Mesenchymal stem cell (in vitro differentiated cells and primary cell): ENCODE results near the gene ZNF280C.
"Not testable (repeated sequence)": the region's sequence is repeated elsewhere in the genome, so short reads cannot be mapped to it uniquely, and the experiment has no call there.

ENCODE experiments used
- DNase-seq: peaks from one replicate; pipeline ENCODE4 v3.0.0-alpha.2; 2013
- H2AFZ ChIP-seq: one replicate; pipeline ENCODE4 v1.6.1; 2013; ENCODE audit warnings: low read depth, mild to moderate bottlenecking, control low read depth, inconsistent platforms, low read length, moderate library complexity
- H2AK5ac ChIP-seq: 2 replicates; pipeline ENCODE4 v1.6.1; 2013; ENCODE audit warnings: low read length, moderate library complexity, mild to moderate bottlenecking, inconsistent platforms; ENCODE audit not compliant: severe bottlenecking
- H2BK120ac ChIP-seq: one replicate; pipeline ENCODE4 v1.6.1; 2013; ENCODE audit warnings: low read depth, mild to moderate bottlenecking, inconsistent platforms, low read length, moderate library complexity
- H2BK12ac ChIP-seq, 2 experiments: one replicate each; pipeline ENCODE4 v1.6.1; 2013; ENCODE audit warnings: inconsistent platforms in 2 of 2, low read length in 2 of 2, mild to moderate bottlenecking in 2 of 2, moderate library complexity in 2 of 2, control low read depth in 1 of 2
- H2BK15ac ChIP-seq: one replicate; pipeline ENCODE4 v1.6.1; 2013; ENCODE audit warnings: mild to moderate bottlenecking, low read depth, inconsistent platforms; ENCODE audit not compliant: poor library complexity, severe bottlenecking
- H2BK5ac ChIP-seq: 2 replicates; pipeline ENCODE4 v1.6.1; 2013; ENCODE audit warnings: low read depth, mild to moderate bottlenecking, low read length, control low read depth, inconsistent platforms; ENCODE audit not compliant: poor library complexity, severe bottlenecking
- H3K14ac ChIP-seq, 2 experiments: one replicate each; pipeline ENCODE4 v1.6.1; 2013; ENCODE audit warnings: inconsistent platforms in 2 of 2, low read length in 2 of 2, control low read depth in 1 of 2, mild to moderate bottlenecking in 1 of 2, moderate library complexity in 1 of 2
- H3K18ac ChIP-seq, 2 experiments: one replicate each; pipeline ENCODE4 v1.6.1; 2013; ENCODE audit warnings: inconsistent platforms in 2 of 2, low read length in 2 of 2, control low read depth in 1 of 2, low read depth in 1 of 2, mild to moderate bottlenecking in 1 of 2
- H3K23ac ChIP-seq, 2 experiments: one replicate each; pipeline ENCODE4 v1.6.1; 2013; ENCODE audit warnings: inconsistent platforms in 2 of 2, low read length in 2 of 2, mild to moderate bottlenecking in 2 of 2, moderate library complexity in 2 of 2, control low read depth in 1 of 2
- H3K27ac ChIP-seq: 2 replicates; pipeline ENCODE4 v1.5.1; 2013; ENCODE audit warnings: mild to moderate bottlenecking, moderate library complexity, low read length, control low read depth, inconsistent platforms; ENCODE audit not compliant: poor library complexity, severe bottlenecking
- H3K27me3 ChIP-seq, 2 experiments: 2 replicates each; pipeline versions ENCODE4 v1.6.1 to v1.7.0; 2013; ENCODE audit warnings: low read length in 2 of 2, mild to moderate bottlenecking in 2 of 2, moderate library complexity in 2 of 2, control low read depth in 1 of 2, inconsistent platforms in 1 of 2; ENCODE audit not compliant: control insufficient read depth in 1 of 2, insufficient read depth in 1 of 2
- H3K36me3 ChIP-seq, 2 experiments: 2 replicates each; pipeline versions ENCODE4 v1.6.1 to v1.7.0; 2013; ENCODE audit warnings: low read length in 2 of 2, control low read depth in 1 of 2, inconsistent platforms in 1 of 2, low read depth in 1 of 2, mild to moderate bottlenecking in 1 of 2; ENCODE audit not compliant: insufficient read depth in 2 of 2, control insufficient read depth in 1 of 2
- H3K4ac ChIP-seq, 2 experiments: one replicate each; pipeline ENCODE4 v1.6.1; 2013; ENCODE audit warnings: inconsistent platforms in 2 of 2, low read length in 2 of 2, mild to moderate bottlenecking in 2 of 2, moderate library complexity in 2 of 2, control low read depth in 1 of 2, low read depth in 1 of 2
- H3K4me1 ChIP-seq: 2 replicates; pipeline ENCODE4 v1.6.1; 2013; ENCODE audit warnings: low read depth, low read length, control low read depth; ENCODE audit not compliant: control insufficient read depth, insufficient read depth
- H3K4me2 ChIP-seq: 2 replicates; pipeline ENCODE4 v1.6.1; 2013; ENCODE audit warnings: low read length, mild to moderate bottlenecking, inconsistent platforms; ENCODE audit not compliant: poor library complexity, severe bottlenecking
- H3K4me3 ChIP-seq, 2 experiments: 2 replicates each; pipeline versions ENCODE4 v1.5.1 to v1.7.0; 2013; ENCODE audit warnings: low read length in 2 of 2, mild to moderate bottlenecking in 2 of 2, control low read depth in 1 of 2, low read depth in 1 of 2; ENCODE audit not compliant: insufficient read depth in 1 of 2
- H3K79me1 ChIP-seq: replicated peaks from 2 replicates; pipeline ENCODE4 v1.6.1; 2013; ENCODE audit warnings: mild to moderate bottlenecking, control low read depth, low read length, inconsistent platforms; ENCODE audit not compliant: poor library complexity, severe bottlenecking
- H3K9ac ChIP-seq: 2 replicates; pipeline ENCODE4 v1.7.0; 2013; ENCODE audit warnings: mild to moderate bottlenecking, low read length, moderate library complexity
- H3K9me3 ChIP-seq: 2 replicates; pipeline ENCODE4 v1.7.0; 2013; ENCODE audit warnings: mild to moderate bottlenecking, low read length; ENCODE audit not compliant: control insufficient read depth
- H4K8ac ChIP-seq: one replicate; pipeline ENCODE4 v1.6.1; 2013; ENCODE audit warnings: inconsistent platforms, mild to moderate bottlenecking, low read length, moderate library complexity
- H4K91ac ChIP-seq: one replicate; pipeline ENCODE4 v1.6.1; 2013; ENCODE audit warnings: mild to moderate bottlenecking, low read length, inconsistent platforms
- WGBS: methylation state at CpG from one replicate; pipeline ENCODE4 v1.1.7; 2013; ENCODE audit warnings: mixed read lengths; 5-methylcytosine and 5-hydroxymethylcytosine counted together

ZNF280C gene

DNA sequence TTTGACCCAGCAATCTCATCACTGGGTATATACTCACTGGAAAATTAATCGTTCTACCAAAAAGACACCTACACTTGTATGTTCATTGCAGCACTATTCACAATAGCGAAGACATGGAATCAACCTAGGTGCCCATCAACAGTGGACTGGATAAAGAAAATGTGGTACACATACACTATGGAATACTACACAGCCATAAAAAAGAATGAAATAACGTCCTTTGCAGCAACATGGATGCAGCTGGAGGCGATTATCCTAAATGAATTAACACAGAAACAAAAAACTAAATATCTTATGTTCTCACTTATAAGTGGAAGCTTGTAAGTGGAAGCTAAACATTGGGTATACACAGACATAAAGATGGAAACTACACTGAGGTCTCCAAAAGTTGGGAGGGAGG, 37.5 kb downstream of the ZNF280C start:
- not testable (repeated sequence) for H3K27me3 ChIP-seq, H3K9ac ChIP-seq, H2AK5ac ChIP-seq, H4K8ac ChIP-seq, H2BK12ac ChIP-seq, H3K4ac ChIP-seq, H3K9me3 ChIP-seq, H3K23ac ChIP-seq, H2BK15ac ChIP-seq, DNase-seq, H3K4me2 ChIP-seq, H3K79me1 ChIP-seq, H3K14ac ChIP-seq, H2BK5ac ChIP-seq, H3K4me1 ChIP-seq, H3K18ac ChIP-seq, H3K27ac ChIP-seq, H2BK120ac ChIP-seq, H2AFZ ChIP-seq, H3K4me3 ChIP-seq, H4K91ac ChIP-seq
- H3K36me3 ChIP-seq: peaks cover 0 to 52% of the 10 kb centered on the region in 2 experiments
- WGBS: 88% methylated on average over 3 of the region's 4 CpGs

DNA sequence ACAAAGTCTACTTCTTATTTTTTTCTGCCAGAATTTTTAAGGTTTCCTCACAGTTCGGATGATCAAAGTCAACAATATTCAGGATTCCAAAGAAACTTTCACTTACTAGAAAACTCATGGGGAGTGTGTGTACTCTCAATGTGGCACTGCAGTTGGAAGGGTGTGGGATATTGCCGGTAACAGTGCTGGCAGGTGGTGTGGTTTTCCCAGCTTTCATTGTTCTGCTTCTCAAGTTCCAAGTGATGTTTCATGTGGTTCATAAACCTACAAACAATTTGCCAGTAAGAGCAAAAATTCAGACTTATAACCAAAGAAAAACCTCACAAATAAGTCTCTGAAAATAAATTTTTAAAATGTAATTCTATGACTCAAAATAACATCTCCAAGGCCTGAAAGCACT, 39.8 kb downstream of the ZNF280C start:
- Histone ChIP-seq H2AFZ (no peak overlapping the region), H3K36me3 (peaks cover 0 to 60% of the 10 kb centered on the region in 2 experiments), H3K18ac (no peak overlapping the region), H3K9ac (no peak overlapping the region), H3K4me2 (no peak overlapping the region), H4K91ac (no peak overlapping the region), H2BK5ac (no peak overlapping the region), H4K8ac (no peak overlapping the region), H2BK120ac (no peak overlapping the region), H2AK5ac (no peak overlapping the region), H2BK15ac (no peak overlapping the region), H3K27me3 (no peaks in the 10 kb centered on the region), H3K79me1 (no peaks in the 10 kb centered on the region), H3K9me3 (no peaks in the 10 kb centered on the region), H3K14ac (no peak overlapping the region), H3K4me1 (no peaks in the 10 kb centered on the region), H3K4ac (no peak overlapping the region), H3K4me3 (no peak overlapping the region), H3K23ac (no peak overlapping the region), H3K27ac (no peak overlapping the region), H2BK12ac (no peak overlapping the region)
- WGBS: no CpG with 5 or more reads among the region's 2 CpGs
- DNase-seq: no peak

DNA sequence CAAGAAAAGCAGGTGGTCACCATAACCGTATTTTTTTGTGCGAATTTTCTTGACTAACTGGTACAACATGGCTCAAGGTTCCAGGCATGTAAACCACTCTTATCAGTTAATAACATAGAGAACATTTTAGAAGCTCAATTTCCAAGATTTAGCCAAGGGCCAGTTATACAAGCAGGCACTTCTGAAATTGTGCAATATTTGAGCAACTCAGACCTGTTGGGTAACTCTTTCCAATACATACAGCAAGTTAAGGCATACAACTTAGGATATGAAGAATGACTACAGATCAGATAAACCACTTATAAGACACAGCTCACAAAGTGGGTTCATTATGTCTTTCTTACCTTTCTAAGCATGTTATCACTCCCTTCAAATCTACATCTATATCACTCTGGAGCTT, 43.9 kb downstream of the ZNF280C start:
- no peak overlapping the region for H3K23ac ChIP-seq
- H3K27ac ChIP-seq: no peak overlapping the region
- no peak overlapping the region for H3K9ac ChIP-seq
- peak; percentile 21 for DNase-seq
- no peak overlapping the region for H3K4me3 ChIP-seq
- peaks cover 2% of the 10 kb centered on the region for H3K79me1 ChIP-seq
- no peak overlapping the region for H3K4ac ChIP-seq
- no peak overlapping the region for H3K4me2 ChIP-seq
- WGBS: 100% methylated on average over 2 of the region's 2 CpGs
- H2BK12ac ChIP-seq: no peak overlapping the region
- H4K91ac ChIP-seq: no peak overlapping the region
- H4K8ac ChIP-seq: no peak overlapping the region
- H2BK15ac ChIP-seq: no peak overlapping the region
- H3K27me3 ChIP-seq: no peaks in the 10 kb centered on the region
- no peak overlapping the region for H3K14ac ChIP-seq
- H2BK5ac ChIP-seq: no peak overlapping the region
- peaks cover 0 to 56% of the 10 kb centered on the region in 2 experiments for H3K36me3 ChIP-seq
- H2AK5ac ChIP-seq: no peak overlapping the region
- H2AFZ ChIP-seq: no peak overlapping the region
- no peak overlapping the region for H2BK120ac ChIP-seq
- H3K4me1 ChIP-seq: no peaks in the 10 kb centered on the region
- no peak overlapping the region for H3K18ac ChIP-seq
- no peaks in the 10 kb centered on the region for H3K9me3 ChIP-seq

DNA sequence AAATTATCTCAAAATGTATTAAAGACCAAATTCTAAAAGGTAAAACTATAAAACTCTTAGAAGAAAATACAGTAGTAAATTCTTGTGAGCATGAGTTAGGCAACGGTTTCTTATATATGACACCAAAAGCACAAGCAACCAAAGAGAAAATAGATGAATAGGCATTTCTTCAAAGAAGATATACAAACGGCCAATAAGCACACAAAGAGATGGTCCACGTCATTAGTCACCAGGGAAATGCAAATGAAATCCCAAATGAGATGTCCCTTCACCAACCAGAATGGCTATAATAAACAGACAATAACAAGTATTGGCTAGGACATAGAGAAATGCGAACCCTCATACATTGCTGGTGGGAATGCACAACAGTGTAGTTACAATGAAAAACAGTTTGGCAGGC, 52.4 kb downstream of the ZNF280C start:
- Histone ChIP-seq H4K91ac (no peak overlapping the region), H2AK5ac (no peak overlapping the region), H2BK15ac (no peak overlapping the region), H3K23ac (no peak overlapping the region), H3K9ac (no peak overlapping the region), H3K27me3 (no peaks in the 10 kb centered on the region), H3K4me3 (no peak overlapping the region), H3K18ac (no peak overlapping the region), H3K4me2 (no peak overlapping the region), H4K8ac (no peak overlapping the region), H2BK5ac (no peak overlapping the region), H3K4ac (no peak overlapping the region), H3K79me1 (no peaks in the 10 kb centered on the region), H3K4me1 (no peaks in the 10 kb centered on the region), H3K9me3 (no peaks in the 10 kb centered on the region), H3K14ac (no peak overlapping the region), H2AFZ (no peak overlapping the region), H2BK120ac (no peak overlapping the region), H3K36me3 (peaks cover 3 to 53% of the 10 kb centered on the region in 2 experiments), H3K27ac (no peak overlapping the region), H2BK12ac (no peak overlapping the region)
- DNase-seq: peak; percentile 10
- WGBS: 100% methylated on average over 1 of the region's 4 CpGs
